ENCODE measurements around the gene IGF2BP2.

Gene IGF2BP2

GRCh38 chr3:185766329-185767001, 58.4 kb downstream of the IGF2BP2 start:
- no peak for DNase-seq (ENCODE audit: low read depth in 2 of 2)

GRCh38 chr3:185764980-185765370, 59.9 kb downstream of the IGF2BP2 start:
- DNase-seq (ENCODE audit: low read depth in 2 of 2) = no peak

GRCh38 chr3:185764163-185764979, 60.5 kb downstream of the IGF2BP2 start:
- DNase-seq (ENCODE audit: low read depth in 2 of 2) = no peak

- no peak for DNase-seq (ENCODE audit: low read depth in 2 of 2)
Observed at GRCh38 chr3:185763347-185764005, 61.4 kb downstream of the IGF2BP2 start.

GRCh38 chr3:185760550-185760949, 64.3 kb downstream of the IGF2BP2 start:
- DNase-seq (ENCODE audit: low read depth in 2 of 2) = no peak

GRCh38 chr3:185760088-185760487, 64.8 kb downstream of the IGF2BP2 start:
- no peak for DNase-seq (ENCODE audit: low read depth in 2 of 2)

GRCh38 chr3:185759512-185759911, 65.3 kb downstream of the IGF2BP2 start:
- no peak for DNase-seq (ENCODE audit: low read depth in 2 of 2)

- DNase-seq (ENCODE audit: low read depth in 2 of 2) = no peak
Observed at GRCh38 chr3:185758912-185759311, 65.9 kb downstream of the IGF2BP2 start.

- DNase-seq (ENCODE audit: low read depth in 2 of 2) = no peak
Observed at GRCh38 chr3:185757176-185757575, 67.7 kb downstream of the IGF2BP2 start.

GRCh38 chr3:185756477-185756876, 68.4 kb downstream of the IGF2BP2 start:
- DNase-seq (ENCODE audit: low read depth in 2 of 2) = no peak

GRCh38 chr3:185754920-185755319, 69.9 kb downstream of the IGF2BP2 start:
- DNase-seq (ENCODE audit: low read depth in 2 of 2) = no peak

- DNase-seq (ENCODE audit: low read depth in 2 of 2) = no peak
Observed at GRCh38 chr3:185753354-185753753, 71.5 kb downstream of the IGF2BP2 start.

GRCh38 chr3:185750702-185751101, 74.1 kb downstream of the IGF2BP2 start:
- DNase-seq (ENCODE audit: low read depth in 2 of 2) = no peak

GRCh38 chr3:185750015-185750414, 74.8 kb downstream of the IGF2BP2 start:
- no peak for DNase-seq (ENCODE audit: low read depth in 2 of 2)

- DNase-seq (ENCODE audit: low read depth in 2 of 2) = no peak
Observed at GRCh38 chr3:185746470-185746869, 78.4 kb downstream of the IGF2BP2 start.

GRCh38 chr3:185744997-185745843, 79.6 kb downstream of the IGF2BP2 start:
- DNase-seq (ENCODE audit: low read depth in 2 of 2) = no peak

GRCh38 chr3:185741586-185741985, 83.3 kb downstream of the IGF2BP2 start:
- no peak for DNase-seq (ENCODE audit: low read depth in 2 of 2)

GRCh38 chr3:185740133-185740532, 84.7 kb downstream of the IGF2BP2 start:
- no peak for DNase-seq (ENCODE audit: low read depth in 2 of 2)

GRCh38 chr3:185739264-185739701, 85.6 kb downstream of the IGF2BP2 start:
- DNase-seq (ENCODE audit: low read depth in 2 of 2) = no peak

- no peak for DNase-seq (ENCODE audit: low read depth in 2 of 2)
Observed at GRCh38 chr3:185737740-185738680, 86.8 kb downstream of the IGF2BP2 start.

GRCh38 chr3:185737020-185737419, 87.8 kb downstream of the IGF2BP2 start:
- no peak for DNase-seq (ENCODE audit: low read depth in 2 of 2)
